Measurements from ENCODE around the gene RAPGEF5. TPM values are rescaled to one million over a fixed set of nuclear protein-coding genes. Genes with fewer than 3 reads are reported as not detected.

RAPGEF5 gene
- total and polyA plus RNA-seq, 2 donors: 6.1 to 30.5 TPM

DNA sequence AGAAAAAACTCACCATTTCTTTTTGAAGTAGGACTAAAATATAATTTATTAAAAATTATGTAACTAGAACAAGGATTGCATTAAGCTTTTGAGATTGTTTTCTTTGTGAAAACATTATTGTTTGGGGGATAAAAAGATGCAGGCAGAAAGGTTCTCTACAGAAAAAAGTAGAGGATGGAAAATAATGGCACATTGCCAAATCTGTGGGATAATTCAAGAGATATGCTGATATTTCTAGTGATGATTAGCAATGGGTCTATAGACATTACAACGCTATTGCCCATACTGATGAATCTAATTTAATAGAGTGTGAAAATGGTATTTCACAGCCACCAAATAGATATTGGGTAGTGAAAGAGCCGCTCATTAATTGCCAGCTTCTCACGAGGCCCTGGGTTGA, 204.3 kb downstream of the RAPGEF5 start:
- Histone ChIP-seq H3K4me1 (ENCODE audit: control insufficient read depth in 2 of 2, insufficient read depth in 2 of 2, low read length in 2 of 2) (peaks cover 0 to 12% of the 10 kb centered on the region in 2 donors), H3K9me3 (ENCODE audit: control insufficient read depth in 2 of 2, insufficient read depth in 1 of 2, low read length in 1 of 2) (no peaks in the 10 kb centered on the region), H3K4me3 (ENCODE audit: low read length in 2 of 2) (no peak overlapping the region), H3K27ac (ENCODE audit: low read depth in 1 of 2, low read length in 1 of 2) (no peak overlapping the region), H3K36me3 (ENCODE audit: control insufficient read depth in 2 of 2, insufficient read depth in 2 of 2, low read length in 1 of 2) (peaks cover 21 to 63% of the 10 kb centered on the region in 2 donors), H3K27me3 (ENCODE audit: control insufficient read depth in 2 of 2, insufficient read depth in 1 of 2, low read length in 1 of 2) (no peaks in the 10 kb centered on the region)
- no peak for DNase-seq (ENCODE audit: low read depth in 6 of 9, low spot score in 9 of 9)
- WGBS: 95% methylated on average over 3 of the region's 3 CpGs

DNA sequence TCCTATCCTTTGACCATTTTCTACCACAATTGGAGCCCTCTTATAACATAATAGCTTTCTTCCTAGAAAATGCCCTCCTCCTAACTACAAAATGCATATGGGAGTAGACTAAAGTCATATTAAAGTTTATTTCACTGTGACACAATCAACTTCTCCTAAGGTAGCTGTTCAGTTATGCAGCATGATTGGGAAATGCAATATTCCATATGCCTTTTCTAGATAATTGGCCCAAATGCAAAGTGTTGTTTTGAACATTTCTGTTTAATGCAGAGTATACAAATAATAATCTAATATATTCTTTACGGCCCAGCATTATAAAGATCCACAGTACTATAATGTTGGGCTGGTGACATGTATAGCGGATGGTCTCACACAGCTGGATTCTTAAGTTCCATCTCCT, 205.1 kb downstream of the RAPGEF5 start:
- Histone ChIP-seq H3K27me3 (ENCODE audit: control insufficient read depth in 2 of 2, insufficient read depth in 1 of 2, low read length in 1 of 2) (no peaks in the 10 kb centered on the region), H3K9me3 (ENCODE audit: control insufficient read depth in 2 of 2, insufficient read depth in 1 of 2, low read length in 1 of 2) (no peaks in the 10 kb centered on the region), H3K4me1 (ENCODE audit: control insufficient read depth in 2 of 2, insufficient read depth in 2 of 2, low read length in 2 of 2) (peaks cover 0 to 12% of the 10 kb centered on the region in 2 donors), H3K4me3 (ENCODE audit: low read length in 2 of 2) (no peak overlapping the region), H3K27ac (ENCODE audit: low read depth in 1 of 2, low read length in 1 of 2) (no peak overlapping the region), H3K36me3 (ENCODE audit: control insufficient read depth in 2 of 2, insufficient read depth in 2 of 2, low read length in 1 of 2) (peaks cover 24 to 63% of the 10 kb centered on the region in 2 donors)
- DNase-seq (ENCODE audit: low read depth in 6 of 9, low spot score in 9 of 9): no peak
- 98% methylated on average over 2 of the region's 2 CpGs for WGBS

DNA sequence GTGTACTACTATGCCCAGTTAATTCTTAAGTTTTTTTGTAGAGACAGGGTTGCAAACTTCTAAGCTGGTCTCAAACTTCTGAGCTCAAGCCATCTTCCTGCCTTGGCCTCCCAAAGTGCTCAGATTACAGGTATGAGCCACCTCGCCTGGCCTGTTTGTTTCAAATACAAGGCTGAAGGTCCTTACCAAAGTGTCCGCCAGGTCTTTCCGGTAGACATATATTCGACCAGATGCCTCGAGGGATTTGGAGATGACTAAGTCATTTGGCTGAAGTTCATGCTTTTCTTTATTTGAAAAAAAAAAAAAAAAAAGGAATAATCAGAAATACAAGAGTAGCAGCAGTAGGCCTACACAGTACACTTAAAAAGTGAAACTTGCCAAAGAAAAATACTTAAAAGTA, 206.7 kb downstream of the RAPGEF5 start:
- no peak overlapping the region for H3K4me3 ChIP-seq (ENCODE audit: low read length in 2 of 2)
- 94% methylated on average over 5 of the region's 5 CpGs for WGBS
- H3K9me3 ChIP-seq (ENCODE audit: control insufficient read depth in 2 of 2, insufficient read depth in 1 of 2, low read length in 1 of 2): no peaks in the 10 kb centered on the region
- H3K27ac ChIP-seq (ENCODE audit: low read depth in 1 of 2, low read length in 1 of 2): no peak overlapping the region
- peaks cover 0 to 12% of the 10 kb centered on the region in 2 donors for H3K4me1 ChIP-seq (ENCODE audit: control insufficient read depth in 2 of 2, insufficient read depth in 2 of 2, low read length in 2 of 2)
- no peak for DNase-seq (ENCODE audit: low read depth in 6 of 9, low spot score in 9 of 9)
- H3K27me3 ChIP-seq (ENCODE audit: control insufficient read depth in 2 of 2, insufficient read depth in 1 of 2, low read length in 1 of 2): no peaks in the 10 kb centered on the region
- peaks cover 17 to 50% of the 10 kb centered on the region in 2 donors for H3K36me3 ChIP-seq (ENCODE audit: control insufficient read depth in 2 of 2, insufficient read depth in 2 of 2, low read length in 1 of 2)

DNA sequence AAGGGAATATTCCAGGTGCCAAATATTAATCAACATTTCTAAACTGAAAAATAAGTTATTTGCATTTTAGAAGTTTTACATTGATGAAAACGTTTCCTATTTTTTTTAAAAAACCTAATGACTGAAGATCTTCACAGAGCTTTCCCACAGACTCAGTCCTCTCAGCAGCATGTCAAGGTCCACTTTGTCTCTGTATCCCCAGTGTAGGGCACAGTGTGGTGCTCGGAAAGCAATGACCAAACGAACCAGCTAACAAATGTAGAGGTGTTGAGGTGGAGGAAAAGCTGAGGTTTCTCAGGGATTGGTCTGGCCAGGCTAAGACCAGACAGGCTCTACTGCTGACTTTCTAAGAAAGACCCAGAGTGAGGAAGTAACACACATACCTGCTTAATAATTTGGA, 209.1 kb downstream of the RAPGEF5 start:
- WGBS: 95% methylated on average over 3 of the region's 3 CpGs
- H3K4me1 ChIP-seq (ENCODE audit: control insufficient read depth in 2 of 2, insufficient read depth in 2 of 2, low read length in 2 of 2): no peaks in the 10 kb centered on the region
- H3K27ac ChIP-seq (ENCODE audit: low read depth in 1 of 2, low read length in 1 of 2): no peak overlapping the region
- H3K4me3 ChIP-seq (ENCODE audit: low read length in 2 of 2): no peak overlapping the region
- H3K27me3 ChIP-seq (ENCODE audit: control insufficient read depth in 2 of 2, insufficient read depth in 1 of 2, low read length in 1 of 2): no peaks in the 10 kb centered on the region
- DNase-seq (ENCODE audit: low read depth in 6 of 9, low spot score in 9 of 9): no peak
- peaks cover 25 to 56% of the 10 kb centered on the region in 2 donors for H3K36me3 ChIP-seq (ENCODE audit: control insufficient read depth in 2 of 2, insufficient read depth in 2 of 2, low read length in 1 of 2)
- no peaks in the 10 kb centered on the region for H3K9me3 ChIP-seq (ENCODE audit: control insufficient read depth in 2 of 2, insufficient read depth in 1 of 2, low read length in 1 of 2)

DNA sequence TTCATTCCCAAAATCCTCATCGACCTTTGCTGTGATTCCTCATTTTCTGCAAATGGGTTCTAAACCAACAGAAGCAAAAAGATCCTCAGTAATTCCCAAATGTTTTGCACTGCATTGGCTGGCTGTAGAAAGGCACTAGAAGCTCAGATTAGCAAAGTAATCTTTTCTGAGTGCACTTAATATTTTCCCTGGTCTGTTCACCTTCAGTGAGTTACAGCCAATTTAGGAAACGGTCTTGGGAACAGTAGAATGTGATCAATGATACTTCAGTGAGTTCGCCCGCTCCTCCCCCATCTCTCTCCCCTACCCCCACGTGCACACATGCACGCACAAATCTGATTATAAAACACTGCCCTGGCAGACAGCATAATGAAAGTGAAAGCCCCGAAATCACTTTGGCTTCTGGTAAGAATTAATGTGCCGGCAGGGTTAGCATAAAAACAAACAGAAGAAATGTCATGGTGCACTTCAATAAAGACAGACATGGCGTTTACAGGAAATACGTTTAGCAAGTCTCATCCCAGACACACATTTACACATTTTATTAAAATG, 209.9 kb downstream of the RAPGEF5 start:
- Histone ChIP-seq H3K9me3 (ENCODE audit: control insufficient read depth in 2 of 2, insufficient read depth in 1 of 2, low read length in 1 of 2) (no peaks in the 10 kb centered on the region), H3K36me3 (ENCODE audit: control insufficient read depth in 2 of 2, insufficient read depth in 2 of 2, low read length in 1 of 2) (peaks cover 25 to 58% of the 10 kb centered on the region in 2 donors), H3K4me3 (ENCODE audit: low read length in 2 of 2) (no peak overlapping the region), H3K27ac (ENCODE audit: low read depth in 1 of 2, low read length in 1 of 2) (no peak overlapping the region), H3K4me1 (ENCODE audit: control insufficient read depth in 2 of 2, insufficient read depth in 2 of 2, low read length in 2 of 2) (no peaks in the 10 kb centered on the region), H3K27me3 (ENCODE audit: control insufficient read depth in 2 of 2, insufficient read depth in 1 of 2, low read length in 1 of 2) (no peaks in the 10 kb centered on the region)
- WGBS: 96% methylated on average over 10 of the region's 10 CpGs
- peak in 2 of 9 donors; percentile 17 to 22 for DNase-seq (ENCODE audit: low read depth in 6 of 9, low spot score in 9 of 9)

DNA sequence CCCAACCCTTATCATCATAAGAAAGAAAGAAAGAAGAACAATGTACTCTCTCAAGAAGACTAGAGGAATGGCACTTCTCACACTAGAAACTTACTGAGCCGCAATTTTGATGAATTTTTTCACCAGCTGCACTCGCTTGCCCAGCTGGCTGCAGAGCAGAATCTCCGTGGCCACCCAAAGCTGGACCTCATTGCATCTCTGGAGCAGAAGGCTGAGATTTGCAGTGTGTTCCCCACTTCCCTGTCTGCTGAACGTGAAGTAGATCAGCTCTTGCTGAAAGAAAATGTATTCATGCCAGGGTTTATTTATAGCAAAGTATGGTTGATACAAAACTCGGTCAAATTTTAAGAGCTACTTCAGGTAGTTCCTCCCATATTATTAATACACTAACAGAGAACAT, 212.0 kb downstream of the RAPGEF5 start:
- Histone ChIP-seq H3K4me3 (ENCODE audit: low read length in 2 of 2) (no peak overlapping the region), H3K27ac (ENCODE audit: low read depth in 1 of 2, low read length in 1 of 2) (no peak overlapping the region)
- 97% methylated on average over 5 of the region's 5 CpGs for WGBS

DNA sequence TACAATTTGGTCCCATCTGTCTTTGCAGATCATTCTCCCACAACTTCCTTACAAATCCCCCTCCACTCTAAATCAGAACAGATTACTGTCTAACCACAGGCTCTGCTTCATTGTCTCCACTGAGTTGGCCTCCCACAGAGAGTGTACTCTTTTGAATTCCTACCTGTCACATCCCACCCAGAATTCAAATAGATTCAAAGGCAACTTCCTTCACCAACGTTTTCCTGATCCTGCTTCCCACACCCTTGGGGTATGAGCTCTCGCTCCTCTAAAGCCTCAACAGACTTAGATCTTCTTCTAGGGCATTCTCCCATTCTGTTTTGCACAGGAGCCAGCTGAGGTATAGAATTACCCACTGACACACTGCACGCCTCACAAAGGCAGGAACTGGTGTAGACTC, 213.5 kb downstream of the RAPGEF5 start:
- H3K9me3 ChIP-seq (ENCODE audit: control insufficient read depth in 2 of 2, insufficient read depth in 1 of 2, low read length in 1 of 2): no peaks in the 10 kb centered on the region
- no peak overlapping the region for H3K27ac ChIP-seq (ENCODE audit: low read depth in 1 of 2, low read length in 1 of 2)
- no peak overlapping the region for H3K4me3 ChIP-seq (ENCODE audit: low read length in 2 of 2)
- H3K36me3 ChIP-seq (ENCODE audit: control insufficient read depth in 2 of 2, insufficient read depth in 2 of 2, low read length in 1 of 2): peaks cover 27 to 69% of the 10 kb centered on the region in 2 donors
- DNase-seq (ENCODE audit: low read depth in 6 of 9, low spot score in 9 of 9): no peak
- H3K27me3 ChIP-seq (ENCODE audit: control insufficient read depth in 2 of 2, insufficient read depth in 1 of 2, low read length in 1 of 2): no peaks in the 10 kb centered on the region
- 90% methylated on average over 3 of the region's 3 CpGs for WGBS
- no peaks in the 10 kb centered on the region for H3K4me1 ChIP-seq (ENCODE audit: control insufficient read depth in 2 of 2, insufficient read depth in 2 of 2, low read length in 2 of 2)

More for the DNA sequence above, 212.0 kb downstream of the RAPGEF5 start:
- no peak for DNase-seq (ENCODE audit: low read depth in 6 of 9, low spot score in 9 of 9)
- H3K9me3 ChIP-seq (ENCODE audit: control insufficient read depth in 2 of 2, insufficient read depth in 1 of 2, low read length in 1 of 2): no peaks in the 10 kb centered on the region
- H3K4me1 ChIP-seq (ENCODE audit: control insufficient read depth in 2 of 2, insufficient read depth in 2 of 2, low read length in 2 of 2): no peaks in the 10 kb centered on the region
- H3K36me3 ChIP-seq (ENCODE audit: control insufficient read depth in 2 of 2, insufficient read depth in 2 of 2, low read length in 1 of 2): peaks cover 29 to 69% of the 10 kb centered on the region in 2 donors
- H3K27me3 ChIP-seq (ENCODE audit: control insufficient read depth in 2 of 2, insufficient read depth in 1 of 2, low read length in 1 of 2): no peaks in the 10 kb centered on the region

DNA sequence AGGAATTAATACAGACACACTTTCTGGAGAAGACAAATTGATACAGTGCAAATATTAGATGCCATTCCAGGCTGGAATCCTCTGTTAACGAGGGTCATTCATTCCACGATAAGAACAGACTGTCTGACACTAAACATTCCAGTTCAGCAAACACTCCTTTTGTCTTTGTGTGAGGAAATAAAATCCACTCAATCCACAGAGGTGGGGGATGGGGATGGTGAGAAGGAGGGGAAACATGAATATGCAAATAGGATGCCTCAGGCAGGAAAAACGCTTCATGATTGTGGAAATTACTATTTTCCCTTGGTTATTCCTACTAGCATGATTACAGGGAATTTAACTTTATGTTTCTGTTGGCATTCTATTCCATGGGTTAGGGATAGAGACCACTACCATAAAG, 214.4 kb downstream of the RAPGEF5 start:
- peaks cover 32 to 69% of the 10 kb centered on the region in 2 donors for H3K36me3 ChIP-seq (ENCODE audit: control insufficient read depth in 2 of 2, insufficient read depth in 2 of 2, low read length in 1 of 2)
- DNase-seq (ENCODE audit: low read depth in 6 of 9, low spot score in 9 of 9): no peak

DNA sequence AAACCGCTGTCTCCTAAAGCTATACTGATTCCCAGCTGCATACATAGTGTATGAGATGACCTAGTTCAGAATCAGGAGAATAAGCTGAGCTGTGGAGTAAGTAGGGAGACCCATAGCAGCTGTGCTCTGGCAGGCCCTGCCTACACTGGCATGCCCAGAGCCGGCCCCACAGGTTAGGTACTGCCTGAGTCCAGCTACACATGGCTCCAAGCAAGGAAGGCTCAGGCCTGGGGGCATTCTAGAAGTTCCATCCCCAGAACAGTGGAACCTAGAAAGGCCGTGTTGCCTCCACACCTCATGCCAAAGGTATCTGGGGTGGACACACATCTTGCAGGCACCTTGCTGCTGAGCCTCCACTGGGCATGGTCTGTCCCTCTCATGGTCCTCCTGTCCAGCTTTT, 215.6 kb downstream of the RAPGEF5 start:
- Histone ChIP-seq H3K36me3 (ENCODE audit: control insufficient read depth in 2 of 2, insufficient read depth in 2 of 2, low read length in 1 of 2) (peaks cover 29 to 77% of the 10 kb centered on the region in 2 donors), H3K27me3 (ENCODE audit: control insufficient read depth in 2 of 2, insufficient read depth in 1 of 2, low read length in 1 of 2) (no peaks in the 10 kb centered on the region), H3K27ac (ENCODE audit: low read depth in 1 of 2, low read length in 1 of 2) (peak overlapping the region in 1 of 2 donors; percentile 2), H3K4me1 (ENCODE audit: control insufficient read depth in 2 of 2, insufficient read depth in 2 of 2, low read length in 2 of 2) (no peaks in the 10 kb centered on the region), H3K9me3 (ENCODE audit: control insufficient read depth in 2 of 2, insufficient read depth in 1 of 2, low read length in 1 of 2) (no peaks in the 10 kb centered on the region), H3K4me3 (ENCODE audit: low read length in 2 of 2) (no peak overlapping the region)
- DNase-seq (ENCODE audit: low read depth in 6 of 9, low spot score in 9 of 9): no peak
- WGBS: 98% methylated on average over 3 of the region's 3 CpGs

More for the DNA sequence above, 214.4 kb downstream of the RAPGEF5 start:
- no peaks in the 10 kb centered on the region for H3K4me1 ChIP-seq (ENCODE audit: control insufficient read depth in 2 of 2, insufficient read depth in 2 of 2, low read length in 2 of 2)
- H3K4me3 ChIP-seq (ENCODE audit: low read length in 2 of 2): no peak overlapping the region
- H3K27ac ChIP-seq (ENCODE audit: low read depth in 1 of 2, low read length in 1 of 2): no peak overlapping the region
- H3K9me3 ChIP-seq (ENCODE audit: control insufficient read depth in 2 of 2, insufficient read depth in 1 of 2, low read length in 1 of 2): no peaks in the 10 kb centered on the region
- H3K27me3 ChIP-seq (ENCODE audit: control insufficient read depth in 2 of 2, insufficient read depth in 1 of 2, low read length in 1 of 2): no peaks in the 10 kb centered on the region
- WGBS: 95% methylated on average over 3 of the region's 3 CpGs
